ENCODE measurements around the gene CEP164. TPM values are rescaled to one million over a fixed set of nuclear protein-coding genes. Genes with fewer than 3 reads are reported as not detected.
A peak's percentile ranks its signal among the peaks of the same experiment; 100 is the strongest.

The CEP164 gene
- total RNA-seq, 3 donors from 2014 or later: 13.8 to 26.2 (median 17.3) TPM

DNA sequence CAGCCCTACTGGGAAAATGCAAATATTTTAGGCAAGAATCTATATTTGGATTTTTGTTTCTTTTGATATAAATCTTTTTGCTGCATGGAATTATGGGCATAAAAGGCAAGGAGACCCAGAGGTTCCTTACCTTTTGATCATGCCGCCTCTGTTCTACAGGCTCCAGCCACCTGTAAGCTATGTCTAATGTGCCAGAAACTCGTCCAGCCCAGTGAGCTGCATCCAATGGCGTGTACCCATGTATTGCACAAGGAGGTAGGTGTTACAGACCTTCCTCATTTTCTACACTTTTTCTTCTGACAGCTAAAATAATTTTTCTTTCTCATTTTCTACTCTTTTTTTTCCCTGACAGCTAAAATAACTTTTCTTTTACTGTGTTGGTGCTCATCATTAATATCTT is 44.7 kb upstream of the CEP164 start:
- DNase-seq: no peak
- H3K9me3 ChIP-seq: no peaks in the 10 kb centered on the region
- ATAC-seq: no peak
- TF ChIP-seq, protein P1, sequence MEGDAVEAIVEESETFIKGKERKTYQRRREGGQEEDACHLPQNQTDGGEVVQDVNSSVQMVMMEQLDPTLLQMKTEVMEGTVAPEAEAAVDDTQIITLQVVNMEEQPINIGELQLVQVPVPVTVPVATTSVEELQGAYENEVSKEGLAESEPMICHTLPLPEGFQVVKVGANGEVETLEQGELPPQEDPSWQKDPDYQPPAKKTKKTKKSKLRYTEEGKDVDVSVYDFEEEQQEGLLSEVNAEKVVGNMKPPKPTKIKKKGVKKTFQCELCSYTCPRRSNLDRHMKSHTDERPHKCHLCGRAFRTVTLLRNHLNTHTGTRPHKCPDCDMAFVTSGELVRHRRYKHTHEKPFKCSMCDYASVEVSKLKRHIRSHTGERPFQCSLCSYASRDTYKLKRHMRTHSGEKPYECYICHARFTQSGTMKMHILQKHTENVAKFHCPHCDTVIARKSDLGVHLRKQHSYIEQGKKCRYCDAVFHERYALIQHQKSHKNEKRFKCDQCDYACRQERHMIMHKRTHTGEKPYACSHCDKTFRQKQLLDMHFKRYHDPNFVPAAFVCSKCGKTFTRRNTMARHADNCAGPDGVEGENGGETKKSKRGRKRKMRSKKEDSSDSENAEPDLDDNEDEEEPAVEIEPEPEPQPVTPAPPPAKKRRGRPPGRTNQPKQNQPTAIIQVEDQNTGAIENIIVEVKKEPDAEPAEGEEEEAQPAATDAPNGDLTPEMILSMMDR (IDR thresholded peaks at IDR 0.05): no peak
- no peaks in the 10 kb centered on the region for H3K36me3 ChIP-seq (ENCODE audit: low read depth)
- H3K4me1 ChIP-seq (ENCODE audit: low read depth): no peaks in the 10 kb centered on the region
- H3K4me3 ChIP-seq: no peak overlapping the region
- intact Hi-C loops (cut with DNase I, micrococcal nuclease): no loop called here

DNA sequence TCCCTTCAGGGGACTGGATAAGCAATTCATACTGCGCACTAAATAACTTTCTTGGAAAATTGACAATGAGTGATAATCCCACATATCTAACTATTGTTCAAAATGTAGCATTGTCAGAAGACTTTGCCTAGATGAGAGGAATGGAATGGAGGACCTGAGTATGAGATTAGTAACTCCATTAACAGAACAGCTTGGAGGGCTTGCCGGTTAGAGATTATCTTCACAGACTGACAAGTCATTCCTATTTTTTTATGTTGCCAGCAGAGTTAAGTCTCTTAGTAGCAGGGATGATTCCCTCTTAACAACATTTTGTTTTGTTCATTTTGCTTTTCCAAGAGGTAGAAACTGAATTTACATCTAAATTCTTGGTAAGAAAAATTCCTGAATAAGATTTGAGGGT is 43.6 kb upstream of the CEP164 start:
- no peak overlapping the region for H3K4me3 ChIP-seq
- TF ChIP-seq, protein P1 (IDR thresholded peaks at IDR 0.05): no peak
- no peaks in the 10 kb centered on the region for H3K36me3 ChIP-seq (ENCODE audit: low read depth)
- no peaks in the 10 kb centered on the region for H3K4me1 ChIP-seq (ENCODE audit: low read depth)
- intact Hi-C loops (cut with DNase I, micrococcal nuclease): no loop called here
- H3K9me3 ChIP-seq: no peaks in the 10 kb centered on the region
- ATAC-seq (no peak), DNase-seq (no peak)

DNA sequence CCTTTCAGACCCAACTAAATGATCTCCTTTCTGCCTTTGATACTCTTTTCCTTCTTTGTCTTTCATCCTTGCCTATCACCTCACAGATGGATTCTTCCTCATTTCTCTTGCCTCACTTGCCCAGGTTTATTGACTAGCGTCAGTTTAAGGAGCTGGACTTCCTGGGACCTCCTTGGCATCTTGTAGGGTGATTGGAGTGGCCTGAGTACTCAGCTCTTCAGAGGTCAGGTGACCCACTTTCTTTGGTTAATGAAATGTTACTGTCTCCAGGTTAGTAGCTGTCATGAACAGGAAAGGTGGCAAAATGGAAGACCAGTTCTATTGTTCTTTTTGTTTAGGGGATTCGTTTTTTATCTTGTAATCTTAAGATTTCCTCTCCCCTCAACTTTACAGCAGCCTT is 41.1 kb upstream of the CEP164 start:
- no peaks in the 10 kb centered on the region for H3K4me1 ChIP-seq (ENCODE audit: low read depth)
- intact Hi-C loops (cut with DNase I, micrococcal nuclease): no loop called here
- no peaks in the 10 kb centered on the region for H3K9me3 ChIP-seq
- DNase-seq (no peak), ATAC-seq (no peak)
- TF ChIP-seq, protein P1 (IDR thresholded peaks at IDR 0.05): no peak
- no peaks in the 10 kb centered on the region for H3K36me3 ChIP-seq (ENCODE audit: low read depth)
- no peak overlapping the region for H3K4me3 ChIP-seq

- TF ChIP-seq, protein P1 (IDR thresholded peaks at IDR 0.05): no peak
- no peaks in the 10 kb centered on the region for H3K9me3 ChIP-seq
- intact Hi-C loops (cut with DNase I, micrococcal nuclease): no loop called here
- H3K36me3 ChIP-seq (ENCODE audit: low read depth): no peaks in the 10 kb centered on the region
- ATAC-seq (peak; percentile 75), DNase-seq (no peak)
- no peak overlapping the region for H3K4me3 ChIP-seq
- H3K4me1 ChIP-seq (ENCODE audit: low read depth): no peaks in the 10 kb centered on the region
These were observed 40.0 kb upstream of the CEP164 start for GRCh38 chr11:117287668-117288067.

DNA sequence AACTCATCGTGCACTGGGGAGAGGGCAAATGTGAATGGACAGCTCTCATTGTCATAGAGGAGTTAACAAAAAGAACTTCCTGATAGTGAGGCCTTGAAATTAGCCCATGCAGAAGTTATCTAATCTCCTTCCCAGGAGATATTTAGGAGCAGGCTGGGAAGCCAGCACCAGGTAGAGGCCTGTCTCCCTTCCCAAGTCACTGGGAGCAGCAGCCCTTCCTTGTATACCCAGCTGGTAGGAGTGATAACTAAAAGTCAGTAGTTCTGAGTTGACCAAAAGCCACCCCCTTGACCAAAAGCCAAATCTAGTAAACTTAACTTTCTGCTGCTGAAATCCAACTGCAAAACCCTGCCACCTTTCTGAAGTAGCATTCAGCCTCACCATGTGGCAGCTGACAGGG is 37.9 kb upstream of the CEP164 start:
- Histone ChIP-seq H3K9me3 (no peaks in the 10 kb centered on the region), H3K36me3 (ENCODE audit: low read depth) (no peaks in the 10 kb centered on the region), H3K4me3 (no peak overlapping the region), H3K4me1 (ENCODE audit: low read depth) (no peaks in the 10 kb centered on the region)
- TF ChIP-seq, protein P1 (IDR thresholded peaks at IDR 0.05): no peak
- intact Hi-C loops (cut with DNase I, micrococcal nuclease): no loop called here
- DNase-seq (no peak), ATAC-seq (no peak)

- no peaks in the 10 kb centered on the region for H3K9me3 ChIP-seq
- H3K4me3 ChIP-seq: no peak within 1 kb of the TSS
- intact Hi-C loops (cut with DNase I, micrococcal nuclease): no loop called here
- ATAC-seq: no peak
- no peaks in the 10 kb centered on the region for H3K4me1 ChIP-seq (ENCODE audit: low read depth)
- DNase-seq: no peak
- no peaks in the 10 kb centered on the region for H3K36me3 ChIP-seq (ENCODE audit: low read depth)
- TF ChIP-seq, protein P1 (IDR thresholded peaks at IDR 0.05): no peak
These were observed 36.8 kb upstream of the CEP164 start, which contains the start of gene BACE1-AS for GRCh38 chr11:117290809-117291396. Gene BACE1-AS (plus strand): TSS chr11:117291346.

Data from mucosa of descending colon (tissue), 3 donors.